B cell (primary cell): ENCODE measurements around the gene MYBPHL.

ENCODE experiments used
- CTCF ChIP-seq: fragments of 200-600 bp; IDR thresholded peaks from one replicate; pipeline ENCODE4 v1.8.0; 2022; ENCODE audit warnings: antibody characterized with exemption, mild to moderate bottlenecking
- EZH2 ChIP-seq: IDR thresholded peaks from 2 replicates; pipeline ENCODE4 v1.6.1; 2012; ENCODE audit warnings: borderline replicate concordance, low read depth, mild to moderate bottlenecking, moderate library complexity, low read length; ENCODE audit not compliant: insufficient read depth, poor library complexity, severe bottlenecking

- TF ChIP-seq CTCF (no peak), EZH2 (no peak)
Measured at GRCh38 chr1:109354929-109355328, 48.1 kb upstream of the MYBPHL start.
